OCI-LY7 (cell line): Measurements from ENCODE around the gene JDP2.

Experiments
- CTCF ChIP-seq: fragments of 200-600 bp; sonication (generic); conservative IDR thresholded peaks from 2 replicates; pipeline ENCODE4 v1.5.1; 2014; ENCODE audit warnings: mild to moderate bottlenecking, antibody characterized with exemption, low read length, moderate library complexity, mixed read lengths
- EZH2phosphoT487 ChIP-seq: fragments of 200-600 bp; sonication (generic); IDR thresholded peaks from 2 replicates; pipeline ENCODE4 v1.6.1; 2018; ENCODE audit warnings: low read depth, borderline replicate concordance, mild to moderate bottlenecking, mixed run types, antibody characterized with exemption, low read length, moderate library complexity, mixed read lengths

GRCh38 chr14:75515629-75515996, 87.8 kb downstream of the JDP2 start:
- TF ChIP-seq CTCF, result no peak; the same call in 1 of the 2 replicates
- no peak for TF ChIP-seq EZH2phosphoT487
